Skin of body (tissue), 2 donors: ENCODE measurements around the gene ASTN2. TPM values are rescaled to one million over a fixed set of nuclear protein-coding genes. Genes with fewer than 3 reads are reported as not detected.

ENCODE experiments used
- DNase-seq: peaks from one replicate; lab custom pipeline; 2025; lab: John Stamatoyannopoulos, UW
- total RNA-seq: library from RNA; depleted of rRNA; stranded (reverse); fragments of >200 nt; gene quantifications from one replicate; pipeline ENCODE4 v1.2.3, GENCODE V29; 2014

ASTN2 gene
- total RNA-seq, 1 donor from 2014 or later = 10.0 TPM

DNA sequence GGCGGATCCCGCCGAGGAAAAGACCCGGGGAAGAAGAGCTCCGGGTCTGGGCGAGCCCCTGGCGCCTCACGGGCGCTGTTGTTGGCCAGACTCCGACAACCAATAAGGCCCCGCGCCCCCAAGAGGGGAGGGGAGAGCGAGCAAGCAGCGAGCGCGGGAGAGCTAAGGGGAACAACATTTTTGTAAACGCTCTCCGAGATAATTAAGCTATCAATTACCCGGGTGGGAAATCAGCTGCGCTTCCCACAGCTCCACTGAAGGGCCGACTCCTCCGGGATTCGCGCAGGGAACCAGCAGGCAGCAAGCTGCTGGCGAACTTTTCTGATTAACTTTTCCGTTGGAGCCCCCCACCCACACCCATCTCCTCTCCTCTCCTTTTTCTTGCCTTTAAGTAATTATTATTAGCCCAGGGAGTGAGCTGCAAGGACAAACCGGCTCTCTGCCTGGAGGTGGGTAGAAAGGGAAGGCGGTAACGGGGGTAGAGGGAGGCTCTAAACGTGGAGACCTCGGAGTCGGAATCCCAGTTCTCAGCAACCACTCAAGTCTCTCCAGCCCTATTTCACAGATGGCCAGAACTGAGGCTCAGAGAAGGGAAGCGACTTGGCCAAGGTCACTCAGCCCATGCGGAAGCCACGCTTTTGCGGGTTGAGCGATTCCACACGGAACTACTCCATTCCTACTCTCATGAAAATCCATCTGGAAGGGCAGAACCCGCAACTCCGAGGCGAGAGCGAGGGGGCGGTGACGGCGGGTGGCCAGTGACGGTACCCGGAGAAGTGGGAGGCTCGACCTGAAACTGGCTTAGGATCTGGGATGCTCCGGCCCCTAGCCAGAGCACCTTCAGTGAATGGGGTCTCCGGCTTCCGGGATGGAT is 1.3 kb downstream of the ASTN2 start:
- no peak for DNase-seq

DNA sequence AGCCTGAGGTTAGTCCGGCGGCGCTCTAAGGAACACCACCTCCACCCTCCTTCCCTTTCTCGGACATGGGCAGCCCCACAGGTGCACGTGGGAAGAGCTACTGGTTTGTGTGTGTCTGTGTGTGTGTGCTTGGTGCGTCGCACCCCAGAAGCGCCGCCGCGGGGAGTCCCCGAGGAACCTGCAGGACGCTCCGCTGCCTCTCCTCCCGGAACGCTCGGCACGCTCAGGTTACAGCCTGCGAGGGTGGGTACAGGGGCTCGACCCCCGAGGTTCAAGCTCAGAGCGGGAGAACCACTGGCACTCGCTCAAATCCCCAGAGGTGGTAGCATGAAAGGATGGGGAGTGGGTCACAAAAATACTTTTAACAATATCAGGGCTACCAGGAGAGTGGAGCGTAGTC is 2.0 kb downstream of the ASTN2 start:
- no peak for DNase-seq

DNA sequence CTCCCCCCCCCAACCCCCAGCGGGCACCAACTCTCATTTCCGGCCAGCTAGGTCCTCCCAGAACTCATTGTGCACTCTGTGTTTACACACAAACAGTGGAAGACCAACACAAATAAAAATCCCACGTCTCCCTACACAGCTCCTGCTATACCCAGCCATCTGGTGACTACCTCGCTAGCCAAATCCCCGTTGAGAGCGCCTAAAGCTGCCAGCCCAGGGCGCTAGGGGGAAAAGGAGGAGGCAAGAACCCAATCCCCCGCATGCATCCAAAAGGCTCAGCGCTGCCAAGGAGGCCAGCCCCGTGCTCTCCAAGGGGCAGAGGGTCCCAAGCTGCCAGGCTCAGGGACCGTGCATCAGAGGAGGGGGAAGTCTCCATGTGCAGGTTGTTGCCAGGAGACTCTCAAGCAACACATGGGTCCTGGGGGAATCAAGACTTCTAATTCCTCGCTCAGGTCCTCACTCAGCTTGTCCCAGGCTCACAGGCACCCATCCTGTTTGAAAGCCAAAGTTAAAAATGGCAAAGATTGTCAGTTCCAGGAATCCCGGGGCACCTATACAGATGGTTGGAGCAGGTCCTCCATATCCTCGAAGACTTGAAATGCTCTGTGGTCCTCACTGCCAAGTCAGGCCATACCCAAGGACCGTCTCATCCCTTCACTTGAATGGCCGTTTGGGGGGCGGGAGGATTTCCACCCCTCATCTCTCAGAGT is 2.7 kb downstream of the ASTN2 start:
- DNase-seq = no peak

DNA sequence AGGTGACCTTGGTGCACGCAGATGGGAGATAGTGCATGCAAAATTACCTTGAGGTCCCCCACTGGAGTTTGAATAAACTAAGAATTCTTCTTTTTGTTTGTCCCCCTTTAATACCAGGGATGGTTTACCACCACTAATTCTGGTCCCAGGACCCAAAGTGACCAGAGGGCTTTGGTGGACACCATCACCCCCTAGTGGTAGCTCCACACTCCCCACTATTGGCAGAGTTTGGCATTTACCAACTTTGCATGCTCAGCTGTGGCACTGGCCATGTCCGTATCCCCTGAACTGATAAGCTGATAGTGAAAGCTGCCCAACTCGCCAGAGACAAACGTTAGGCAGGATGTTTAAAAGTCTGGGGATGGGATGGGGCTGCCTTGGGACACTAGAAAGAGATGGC is 3.3 kb downstream of the ASTN2 start:
- no peak for DNase-seq

DNA sequence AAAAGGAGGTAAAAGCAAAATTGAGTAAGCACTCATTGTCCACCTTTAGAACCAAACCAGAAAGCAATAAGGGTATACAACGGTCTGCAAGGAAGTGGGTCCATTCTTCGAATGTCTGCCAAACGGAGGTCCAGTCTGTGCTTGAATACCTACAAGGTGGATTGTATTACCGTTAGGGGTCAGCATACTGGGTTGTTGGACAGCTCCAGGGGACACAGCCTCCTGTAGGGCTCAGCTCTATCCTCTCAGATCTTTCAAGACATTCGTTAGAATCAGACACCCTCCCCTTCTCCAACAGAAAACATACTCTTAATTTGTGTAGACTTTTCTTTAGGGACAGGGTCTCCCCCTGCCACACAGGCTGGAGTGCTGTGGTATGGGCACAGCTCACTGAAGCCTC is 5.5 kb downstream of the ASTN2 start:
- DNase-seq = no peak

DNA sequence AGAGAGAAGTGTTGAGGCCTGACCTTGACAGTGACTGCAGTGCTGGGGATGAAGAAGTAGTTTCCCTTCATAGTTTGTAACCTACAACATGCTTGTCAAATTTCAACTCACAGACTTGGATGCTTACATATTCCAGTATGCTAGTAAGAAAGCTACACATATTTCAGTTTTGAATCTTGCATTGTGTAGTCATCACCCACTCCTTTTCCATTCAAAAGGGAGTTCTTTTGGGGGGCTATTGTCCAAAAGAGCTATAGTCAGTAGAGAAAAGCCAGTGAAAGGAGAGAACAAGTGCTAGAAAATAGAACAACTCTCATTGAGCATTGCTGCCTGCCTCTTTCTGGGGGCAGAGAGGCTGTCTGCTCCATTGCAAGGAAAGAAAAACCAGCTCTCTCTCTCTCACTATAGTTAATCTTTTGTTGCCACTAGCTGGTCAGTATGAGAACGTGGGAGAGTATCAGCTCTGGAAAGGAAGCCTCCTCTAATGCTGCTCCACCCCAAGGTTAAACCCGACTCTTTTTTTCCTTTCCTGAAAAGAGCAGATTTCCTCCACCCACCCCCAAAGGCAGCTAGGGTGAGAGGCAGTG is 7.3 kb downstream of the ASTN2 start:
- DNase-seq = no peak

DNA sequence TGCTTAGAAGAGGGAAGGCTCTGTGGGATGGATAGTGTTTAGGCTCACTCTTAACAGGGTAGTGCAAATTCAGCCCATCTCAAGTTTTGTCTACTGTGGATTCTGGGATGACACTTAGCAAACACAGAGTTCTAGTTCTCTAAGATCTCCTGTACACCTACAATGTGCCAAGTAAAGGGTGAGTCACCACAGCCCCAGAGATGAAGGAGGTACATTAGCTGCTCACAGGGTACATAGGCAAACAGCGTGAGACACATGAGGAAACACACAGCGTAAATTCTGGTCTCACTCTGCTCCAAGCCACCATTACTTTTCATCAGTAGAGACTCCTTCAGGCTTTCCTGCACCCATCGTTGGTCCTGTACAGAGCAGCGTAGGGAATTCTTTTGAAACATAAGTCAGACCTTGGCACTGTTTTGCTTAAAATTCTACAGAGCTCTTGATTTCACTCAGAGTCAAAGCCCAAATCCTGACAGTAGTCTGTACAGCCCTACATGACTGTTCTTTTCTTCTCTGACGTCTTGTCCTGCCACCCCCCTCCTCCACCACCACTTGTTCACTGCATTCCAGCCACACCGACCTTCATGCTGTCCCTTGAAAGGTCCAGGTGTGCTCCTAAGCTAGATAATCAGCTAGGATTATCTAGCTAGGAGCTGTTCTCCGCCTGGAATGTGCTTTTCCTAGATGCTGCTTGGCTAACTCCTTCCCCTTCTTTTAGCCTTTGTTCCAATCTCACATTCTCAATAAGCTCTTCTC is 8.7 kb downstream of the ASTN2 start:
- DNase-seq = no peak

DNA sequence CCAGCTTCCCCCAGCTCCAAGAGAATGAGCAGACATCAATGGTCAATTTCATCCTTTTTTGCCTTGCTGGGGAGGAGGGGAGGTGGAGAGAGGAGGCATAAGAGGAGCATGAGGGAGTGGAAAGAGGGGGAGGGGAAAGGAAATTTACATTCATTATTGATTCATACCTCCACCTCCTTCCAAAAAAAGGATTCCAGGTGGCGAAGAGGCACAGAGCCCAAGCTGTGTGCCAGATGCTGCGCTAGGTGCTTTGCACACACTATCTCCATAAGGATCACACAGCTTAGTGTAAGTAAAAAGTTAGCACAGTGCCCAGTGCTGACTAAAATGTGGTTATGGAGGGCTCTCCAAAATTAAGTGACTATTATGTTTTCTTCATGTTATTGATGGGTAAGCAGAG is 11.0 kb downstream of the ASTN2 start:
- DNase-seq = no peak

DNA sequence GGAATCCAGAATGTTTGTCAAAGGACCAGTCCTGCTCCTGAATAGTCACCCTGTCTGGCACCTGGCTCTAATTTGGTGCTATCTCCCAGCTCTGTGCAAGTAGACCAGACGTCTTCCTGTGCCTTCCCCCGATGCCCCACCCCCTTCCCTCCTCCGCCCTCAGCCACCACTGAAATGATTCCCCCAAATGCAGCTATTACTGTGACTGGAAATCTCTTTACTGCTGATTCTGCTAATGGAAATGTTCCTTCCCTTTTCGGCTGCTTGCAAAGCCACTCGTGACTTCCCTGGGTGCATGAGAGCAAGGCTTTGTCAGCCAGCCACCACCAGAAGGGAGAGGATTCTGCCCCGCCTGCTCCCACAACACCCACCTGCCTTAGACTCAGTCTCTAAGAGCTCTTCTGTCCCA is 11.4 kb downstream of the ASTN2 start:
- DNase-seq = no peak

DNA sequence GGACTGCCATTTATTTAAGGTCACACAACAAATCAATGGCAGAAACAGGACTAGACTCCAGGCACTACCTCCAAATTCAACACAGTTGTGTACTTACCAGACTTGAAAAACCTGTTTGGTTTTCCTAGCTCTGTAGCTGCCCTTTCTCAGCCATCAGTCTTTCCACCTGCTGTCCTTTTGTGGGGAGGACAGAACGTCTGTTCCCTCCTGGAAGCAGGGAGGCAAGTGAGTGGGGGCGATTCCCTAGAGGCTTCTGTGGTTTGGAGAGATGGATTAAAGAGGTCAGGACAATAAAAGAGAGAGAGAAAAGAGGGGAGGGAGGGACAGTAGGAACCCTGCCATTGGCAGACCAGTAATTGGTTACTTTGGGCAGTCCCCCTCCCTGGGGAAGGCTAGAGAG is 14.7 kb downstream of the ASTN2 start:
- DNase-seq = no peak

DNA sequence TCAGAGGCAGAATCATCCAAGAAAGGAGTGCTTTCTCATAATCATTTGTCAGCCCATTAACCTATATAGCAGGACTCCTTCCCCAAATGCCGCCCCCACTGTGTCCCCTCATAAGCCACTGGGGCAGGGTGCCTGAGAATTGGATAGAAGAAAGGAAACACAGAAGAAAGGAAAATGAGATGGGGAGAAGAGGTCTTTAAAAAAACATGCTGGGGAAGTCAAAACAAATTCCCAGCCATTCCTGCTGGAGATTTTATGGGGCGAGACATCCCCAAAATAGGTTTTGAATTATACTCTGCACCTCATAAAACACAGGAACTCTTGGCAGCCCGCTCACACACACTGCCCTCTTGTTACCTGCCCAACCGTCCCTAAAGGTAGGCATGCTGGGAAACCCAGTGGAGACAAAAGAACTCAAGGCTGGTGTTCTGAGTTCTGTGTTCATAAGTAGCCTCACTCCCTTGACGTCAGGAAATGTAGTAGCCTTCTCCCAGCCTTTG is 19.7 kb downstream of the ASTN2 start:
- DNase-seq = no peak

DNA sequence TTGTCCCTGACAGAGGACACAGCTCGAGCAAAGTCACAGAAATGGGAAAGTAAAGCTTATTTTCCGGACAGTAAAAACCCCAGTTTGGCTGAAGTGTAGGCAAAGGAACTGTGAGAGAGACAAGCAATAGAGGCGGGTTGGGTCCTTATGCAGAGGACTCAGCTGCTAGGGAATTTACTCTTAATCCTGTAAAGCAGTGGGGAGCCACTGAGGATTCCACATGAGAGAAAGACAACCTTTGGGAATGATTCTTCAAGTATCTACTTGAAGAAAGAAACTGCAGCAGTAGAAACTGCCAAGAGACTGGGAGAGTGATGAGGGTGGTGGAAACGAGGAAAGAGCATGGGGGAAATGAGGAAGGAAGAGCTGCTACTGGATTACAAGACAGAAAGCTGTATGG is 20.2 kb downstream of the ASTN2 start:
- no peak for DNase-seq

DNA sequence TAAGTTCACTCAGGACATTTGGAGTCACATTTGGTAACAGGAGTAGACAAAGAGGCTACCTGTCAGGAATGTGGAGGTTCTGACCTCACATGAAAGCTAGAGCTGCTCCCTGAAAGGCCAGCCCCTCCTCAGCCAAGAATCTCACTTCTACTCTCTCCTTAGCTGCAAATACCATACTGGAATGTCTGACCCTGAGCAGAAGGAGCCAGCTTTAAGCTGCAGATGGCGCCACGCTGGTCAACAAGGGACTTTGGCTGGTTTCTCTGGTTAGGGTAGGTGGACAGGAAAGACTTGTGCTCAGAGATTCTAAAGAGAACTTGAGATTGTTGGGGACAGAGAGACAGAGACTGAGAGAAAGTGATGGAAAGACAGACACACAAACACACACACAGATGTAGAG is 21.9 kb downstream of the ASTN2 start:
- DNase-seq = no peak

DNA sequence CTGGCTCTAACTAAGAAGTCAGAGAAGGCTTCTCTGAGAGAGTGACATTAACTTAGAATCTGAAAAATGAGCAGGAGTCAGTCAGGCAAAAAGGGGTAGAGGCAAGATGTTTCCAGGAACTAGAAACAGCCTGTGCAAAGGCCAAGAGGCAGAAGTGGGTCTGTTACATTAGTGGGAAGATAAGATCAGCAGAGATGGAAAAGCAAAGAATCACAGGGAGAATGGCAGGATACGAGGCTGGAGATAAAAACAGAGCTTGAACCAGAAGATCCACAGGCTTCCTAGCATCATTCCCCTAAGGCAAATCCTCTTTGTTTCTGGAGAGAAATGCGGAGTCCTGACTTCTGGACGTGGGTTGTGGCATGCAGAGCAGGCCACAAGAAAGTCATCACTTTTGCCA is 27.4 kb downstream of the ASTN2 start:
- no peak for DNase-seq

DNA sequence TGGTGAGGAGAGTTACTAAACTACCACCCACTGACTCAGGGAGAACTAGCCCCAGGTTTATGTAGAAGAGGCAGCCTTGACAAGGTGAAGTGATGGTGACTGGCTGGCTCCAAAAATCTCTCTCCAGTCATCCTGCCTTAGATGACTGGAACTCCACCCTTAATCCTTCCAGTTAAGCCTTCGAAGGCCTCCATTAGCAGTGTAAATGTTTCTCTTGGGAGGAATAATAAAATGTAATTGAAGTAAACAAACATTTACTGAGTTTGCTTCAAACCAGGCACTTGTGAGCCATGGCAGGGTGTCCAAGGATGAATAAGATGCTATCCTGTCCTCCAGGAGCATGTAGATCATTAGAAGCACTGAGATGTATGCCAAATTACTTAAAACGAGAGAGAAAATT is 35.5 kb downstream of the ASTN2 start:
- DNase-seq = no peak

DNA sequence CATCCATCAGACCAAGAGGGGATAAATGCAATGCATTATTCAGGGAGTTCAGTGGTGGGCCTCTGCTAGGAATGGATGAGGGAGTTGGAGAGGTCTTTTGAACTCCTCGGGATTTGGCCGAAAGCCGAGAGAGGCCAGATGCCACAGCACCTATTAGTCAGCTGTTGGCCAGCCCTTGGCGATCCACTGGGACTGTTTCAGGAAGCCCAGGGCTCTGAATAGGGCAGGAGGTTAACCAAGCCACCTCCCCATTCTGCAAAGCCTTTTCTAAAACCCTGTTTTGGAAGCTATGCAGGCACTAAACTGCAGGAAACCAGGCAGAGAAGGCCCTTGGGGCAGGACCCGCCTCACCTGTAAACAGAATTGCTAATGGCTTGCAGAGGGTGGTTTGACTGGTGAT is 37.8 kb downstream of the ASTN2 start:
- DNase-seq = no peak

DNA sequence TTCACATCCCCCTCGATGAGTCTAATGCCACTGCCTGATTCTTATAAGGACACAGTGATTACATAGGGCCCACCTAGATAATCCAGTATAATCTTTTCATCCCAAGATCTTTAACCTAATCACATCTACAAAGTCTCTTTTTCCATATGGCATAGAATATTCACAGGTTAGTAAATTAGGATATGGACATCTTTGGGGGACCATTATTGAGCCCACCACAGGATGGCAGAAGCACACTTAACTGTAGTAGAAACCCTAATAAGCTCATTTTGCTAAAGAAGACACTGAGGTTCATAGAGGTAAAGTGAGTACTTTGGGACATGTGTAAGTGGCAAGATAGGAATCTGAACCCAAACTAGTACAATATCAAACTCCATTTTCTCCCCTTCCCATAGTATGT is 38.9 kb downstream of the ASTN2 start:
- DNase-seq = no peak

DNA sequence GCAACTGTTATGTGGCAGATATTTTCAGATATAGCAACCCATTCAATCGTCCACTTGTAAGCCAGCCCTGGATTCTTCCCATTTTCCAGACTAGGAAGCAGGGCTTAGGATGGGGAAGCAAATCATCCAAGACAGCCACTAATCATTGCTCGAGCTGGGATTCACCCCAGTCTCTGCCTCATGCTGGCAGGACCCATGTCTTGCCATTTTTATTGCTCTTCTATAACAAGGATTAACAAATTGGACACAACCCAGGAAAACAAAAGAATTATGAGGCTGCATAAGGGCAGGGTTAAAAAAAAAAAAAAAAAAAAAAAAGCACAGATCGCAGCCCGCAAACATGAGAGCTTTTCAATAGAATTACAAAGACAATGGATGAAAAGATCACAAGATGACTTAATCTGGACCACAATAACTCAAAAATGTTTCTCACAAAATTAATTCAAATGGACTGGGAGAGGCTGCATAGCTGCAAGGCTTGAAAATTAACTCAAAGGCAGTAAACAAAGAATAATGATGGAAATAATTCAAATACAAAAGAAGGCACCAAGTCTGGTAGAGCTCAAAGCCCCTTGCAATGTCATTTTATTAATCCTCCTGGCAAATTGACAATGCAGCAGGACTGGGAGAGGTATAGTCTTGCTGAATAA is 40.7 kb downstream of the ASTN2 start:
- no peak for DNase-seq

DNA sequence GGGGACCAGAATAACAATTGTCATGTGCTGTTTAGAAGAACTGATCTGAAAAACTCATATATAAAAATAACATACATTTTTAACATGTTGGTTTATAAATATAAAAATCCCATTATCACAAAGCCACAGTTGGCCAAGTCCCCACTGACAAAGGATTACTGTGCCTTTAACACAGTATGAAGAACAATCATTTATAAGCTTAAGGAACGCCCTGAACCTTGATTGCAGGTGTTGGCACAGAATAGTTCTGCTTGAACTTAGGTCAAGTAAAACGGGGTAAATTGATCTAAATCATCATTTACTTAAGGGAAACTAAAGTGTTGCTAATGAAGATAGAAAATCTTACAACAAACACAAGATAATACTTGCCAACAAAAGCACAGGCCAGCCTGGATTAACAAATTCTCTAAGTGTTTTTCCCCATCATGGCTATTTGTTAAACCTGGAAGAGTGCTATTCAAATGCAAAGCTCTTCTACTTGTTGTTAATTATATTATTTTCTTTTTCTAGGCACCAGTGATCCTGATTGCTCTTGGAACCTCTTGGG is 46.1 kb downstream of the ASTN2 start:
- no peak for DNase-seq

DNA sequence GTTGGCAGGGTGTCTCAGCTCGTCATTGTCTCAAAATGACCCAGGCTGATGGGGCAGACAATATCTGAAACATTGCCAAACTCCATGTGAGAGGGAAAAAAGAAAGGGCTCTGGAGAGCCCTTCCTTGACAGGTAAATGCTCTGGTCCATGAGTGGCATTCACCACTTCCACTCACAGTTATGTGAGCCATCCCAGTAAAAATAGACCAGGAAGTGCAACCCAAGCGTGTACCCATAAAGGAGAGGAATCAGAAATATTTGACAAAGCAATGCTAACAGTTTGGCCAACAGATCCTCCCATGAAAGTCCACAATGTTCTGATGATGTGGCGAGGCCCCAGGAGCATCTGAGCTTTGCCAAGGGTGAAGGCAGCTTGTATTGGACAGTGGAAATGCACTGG is 49.4 kb downstream of the ASTN2 start:
- no peak for DNase-seq

DNA sequence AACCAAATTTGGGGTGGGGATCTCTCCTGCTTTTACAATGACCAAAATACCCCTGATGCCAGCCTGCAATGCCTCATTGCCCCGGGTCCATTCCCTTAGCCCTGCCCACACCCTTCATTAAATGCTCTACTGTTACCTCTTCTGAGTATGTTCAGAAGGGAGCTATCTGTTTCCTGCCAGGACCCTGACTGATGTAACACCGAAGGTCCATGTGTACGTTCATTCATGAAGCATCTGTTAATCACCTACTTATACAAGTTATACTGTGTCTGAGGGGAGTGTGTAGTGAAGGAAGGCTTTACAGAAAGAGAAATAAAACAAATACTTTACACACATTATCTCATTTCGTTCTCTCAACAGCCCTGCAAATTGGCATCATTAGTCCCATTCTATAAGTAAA is 51.9 kb downstream of the ASTN2 start:
- no peak for DNase-seq
